SK-N-MC (cell line): ENCODE results near the gene TTC7B.

Source experiments
- EZH2 ChIP-seq: fragments of 200-600 bp; sonication (generic); IDR thresholded peaks from one replicate; pipeline ENCODE4 v1.6.1; 2017; ENCODE audit warnings: antibody characterized with exemption
- FOXP2 ChIP-seq: optimal IDR thresholded peaks from 2 replicates; pipeline ENCODE3; 2011; ENCODE audit warnings: mild to moderate bottlenecking, moderate library complexity; ENCODE audit not compliant: insufficient read depth; ENCODE audit errors: extremely low read length, control extremely low read depth
- POLR2AphosphoS5 ChIP-seq: IDR thresholded peaks from 2 replicates; pipeline ENCODE4 v1.6.1; 2012; ENCODE audit warnings: mild to moderate bottlenecking, low read depth, low read length, borderline replicate concordance

DNA sequence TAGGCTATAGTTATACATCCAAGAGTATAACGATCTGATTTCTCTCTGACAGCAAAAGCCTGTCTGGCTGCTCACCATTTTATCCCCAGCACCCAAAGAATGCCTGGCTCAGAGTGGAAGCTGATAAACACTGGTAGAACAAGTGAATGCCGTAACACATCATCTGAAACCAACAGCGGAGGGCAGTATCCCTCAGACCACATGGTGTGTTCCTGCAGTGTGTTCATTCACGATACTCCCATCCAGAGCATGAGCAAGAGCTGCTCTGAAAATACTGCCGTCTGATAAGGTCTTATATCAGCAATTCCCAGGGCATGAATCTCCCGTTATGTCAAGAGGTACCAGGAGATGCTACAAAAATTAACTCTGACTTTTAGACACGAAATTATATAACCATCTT lies 95.9 kb downstream of the TTC7B start:
- TF ChIP-seq POLR2AphosphoS5 (no peak), EZH2 (no peak), FOXP2 (no peak)
